NCI-H345 (cell line): ENCODE data around the gene CIROP.

ENCODE experiments used
- DNase-seq: peaks from one replicate; lab custom pipeline; 2025; lab: John Stamatoyannopoulos, UW

CIROP gene

DNA sequence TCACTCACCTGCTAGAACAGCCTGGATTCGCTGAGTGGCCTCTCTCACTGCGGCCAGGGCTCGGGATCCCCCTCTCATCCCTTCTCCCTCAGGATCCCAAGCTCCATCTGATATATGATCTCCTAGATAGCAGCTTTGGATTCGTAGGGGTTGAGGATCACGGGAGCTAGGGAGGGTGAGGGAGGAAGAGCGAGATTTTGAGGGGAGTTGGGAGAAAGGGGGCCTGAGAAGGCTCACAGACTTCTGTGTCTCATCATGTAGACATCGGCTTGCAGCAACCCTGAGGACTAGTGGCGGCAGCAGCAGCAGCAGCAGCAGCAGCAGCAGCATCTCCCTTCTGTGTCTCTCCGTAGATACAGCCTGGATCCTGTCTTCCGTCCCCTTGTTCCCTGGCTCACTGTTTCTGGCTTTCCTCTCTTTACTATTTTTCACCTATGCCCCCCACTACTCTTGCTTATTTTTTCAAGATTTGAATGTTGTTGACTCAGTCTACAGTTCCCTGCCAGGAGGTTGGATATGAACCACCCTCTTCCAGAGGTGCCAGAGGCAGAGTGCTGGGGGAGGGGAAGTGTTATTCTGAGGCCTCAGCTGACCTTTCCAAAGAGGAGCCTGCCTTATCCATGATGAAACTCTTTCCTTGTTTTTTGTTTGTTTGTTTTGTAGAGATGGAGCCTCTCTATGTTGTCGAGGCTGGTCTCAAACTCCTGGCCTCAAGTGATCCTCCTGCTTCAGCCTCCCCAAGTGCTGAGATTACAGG lies at the start of gene CIROP:
Gene CIROP (minus strand): TSS at position 399 of the 757 bp plus-strand sequence. CDS start 69 bp downstream, at position 330.
- no peak for DNase-seq

GRCh38 chr14:23153851-23154796 lies 49.3 kb upstream of the CIROP start:
- no peak for DNase-seq

GRCh38 chr14:23151342-23151741 lies 46.6 kb upstream of the CIROP start:
- no peak for DNase-seq

- DNase-seq, result no peak
Observed at GRCh38 chr14:23149745-23150144, 45.0 kb upstream of the CIROP start.

DNA sequence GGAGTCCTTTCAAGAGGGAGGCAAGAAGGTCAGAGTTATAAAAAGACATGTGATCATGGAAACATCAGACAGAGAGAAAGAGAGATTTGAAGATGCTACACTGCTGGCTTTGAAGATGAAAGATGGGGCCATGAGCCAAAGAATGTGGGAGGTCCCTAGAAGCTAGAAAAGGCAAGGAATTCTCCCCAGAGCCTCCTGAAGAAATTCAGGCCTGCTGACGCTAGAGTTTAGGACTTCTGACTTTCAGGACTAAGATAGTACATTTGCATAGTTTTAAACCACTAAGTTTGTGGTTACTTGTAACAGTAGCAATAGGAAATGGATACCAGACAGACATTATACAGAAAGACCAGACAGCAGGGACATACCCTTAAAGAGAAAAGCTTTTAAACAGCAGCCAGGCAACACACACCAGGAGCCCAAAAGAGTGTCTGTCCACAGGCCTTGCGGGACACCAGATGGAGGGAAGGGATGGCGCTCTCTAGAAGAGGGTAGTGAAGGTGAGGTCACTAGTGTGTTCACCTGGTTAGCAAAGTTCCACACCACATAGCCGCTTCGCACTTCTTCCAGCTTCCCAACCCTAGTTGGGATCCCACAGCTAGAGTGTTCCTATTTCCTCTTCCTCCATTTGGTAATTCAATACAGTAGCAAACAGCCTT lies 43.9 kb upstream of the CIROP start:
- no peak for DNase-seq

- no peak for DNase-seq
Observed at GRCh38 chr14:23147676-23148075, 42.9 kb upstream of the CIROP start.

GRCh38 chr14:23146980-23147379 lies 42.2 kb upstream of the CIROP start:
- DNase-seq, result no peak

- no peak for DNase-seq
Observed at GRCh38 chr14:23146351-23146910, 41.6 kb upstream of the CIROP start.

DNA sequence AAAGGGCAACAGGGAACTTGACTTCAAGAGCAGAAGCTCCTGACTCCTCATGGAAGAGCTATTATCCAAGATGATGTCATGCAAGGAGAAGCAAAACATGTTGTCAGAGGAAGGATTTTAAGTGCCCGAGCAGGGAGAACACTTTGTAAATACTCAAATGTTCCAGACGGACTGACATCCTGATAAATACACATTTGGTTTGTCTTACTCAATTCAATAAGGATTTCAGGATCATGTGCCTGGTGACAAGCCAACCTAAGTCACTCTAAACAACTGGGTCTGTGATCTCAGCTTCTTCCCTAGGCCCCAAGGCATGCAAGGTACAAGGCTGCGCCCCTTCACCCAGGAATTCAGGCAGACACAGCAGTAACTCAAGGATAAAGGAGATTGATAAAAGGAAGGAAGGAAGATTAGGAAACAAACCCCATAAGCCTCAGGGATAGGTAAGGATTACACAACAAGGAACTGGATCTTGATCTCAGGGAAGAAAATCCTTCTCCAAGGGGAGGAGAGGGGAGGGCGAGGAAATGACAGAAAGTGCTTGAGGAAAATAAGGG lies 41.1 kb upstream of the CIROP start:
- no peak for DNase-seq

- no peak for DNase-seq
Observed at GRCh38 chr14:23143911-23144310, 39.1 kb upstream of the CIROP start.

DNA sequence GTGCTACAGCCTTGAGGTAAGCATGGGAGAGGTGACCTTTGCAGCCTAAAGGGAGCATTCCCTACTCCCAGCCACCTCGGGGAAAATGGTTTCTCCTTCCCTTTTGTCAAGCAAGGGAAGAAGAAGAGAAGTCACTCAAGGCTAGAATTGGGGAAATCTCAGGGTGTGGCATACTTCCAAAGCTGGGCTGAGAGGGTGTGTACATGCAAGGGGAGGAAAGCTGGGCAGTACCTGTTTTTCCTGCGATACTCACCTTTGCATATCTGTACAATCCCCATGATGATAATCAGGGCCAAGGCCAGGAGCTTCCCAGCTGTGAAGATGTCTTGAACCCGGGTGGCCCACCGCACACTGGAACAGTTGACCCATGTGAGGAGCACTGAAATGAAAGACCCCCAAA lies 38.0 kb upstream of the CIROP start:
- DNase-seq, result no peak

- peak; percentile 8 for DNase-seq
Observed at GRCh38 chr14:23141706-23142444, 37.1 kb upstream of the CIROP start.

GRCh38 chr14:23140371-23140770 lies 35.6 kb upstream of the CIROP start:
- no peak for DNase-seq

DNA sequence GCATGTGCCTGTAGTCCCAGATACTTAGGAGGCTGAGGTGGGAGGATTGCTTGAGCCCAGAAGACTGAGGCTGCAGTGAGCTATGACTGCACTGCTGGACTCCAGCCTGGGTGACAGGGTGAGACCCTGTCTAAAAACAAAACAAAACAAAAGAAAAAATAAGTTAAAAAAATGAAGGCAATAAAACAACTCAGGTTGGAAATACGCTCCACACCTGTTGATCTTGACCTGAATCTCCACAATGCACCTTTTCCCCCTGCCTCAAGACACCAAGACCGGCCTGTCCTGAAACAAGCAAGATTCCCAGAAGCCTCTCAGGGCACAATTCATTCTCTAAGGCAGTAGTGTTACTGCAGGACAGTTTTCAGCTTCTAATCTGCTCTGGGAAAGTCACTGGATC lies 35.1 kb upstream of the CIROP start:
- DNase-seq, result no peak

DNA sequence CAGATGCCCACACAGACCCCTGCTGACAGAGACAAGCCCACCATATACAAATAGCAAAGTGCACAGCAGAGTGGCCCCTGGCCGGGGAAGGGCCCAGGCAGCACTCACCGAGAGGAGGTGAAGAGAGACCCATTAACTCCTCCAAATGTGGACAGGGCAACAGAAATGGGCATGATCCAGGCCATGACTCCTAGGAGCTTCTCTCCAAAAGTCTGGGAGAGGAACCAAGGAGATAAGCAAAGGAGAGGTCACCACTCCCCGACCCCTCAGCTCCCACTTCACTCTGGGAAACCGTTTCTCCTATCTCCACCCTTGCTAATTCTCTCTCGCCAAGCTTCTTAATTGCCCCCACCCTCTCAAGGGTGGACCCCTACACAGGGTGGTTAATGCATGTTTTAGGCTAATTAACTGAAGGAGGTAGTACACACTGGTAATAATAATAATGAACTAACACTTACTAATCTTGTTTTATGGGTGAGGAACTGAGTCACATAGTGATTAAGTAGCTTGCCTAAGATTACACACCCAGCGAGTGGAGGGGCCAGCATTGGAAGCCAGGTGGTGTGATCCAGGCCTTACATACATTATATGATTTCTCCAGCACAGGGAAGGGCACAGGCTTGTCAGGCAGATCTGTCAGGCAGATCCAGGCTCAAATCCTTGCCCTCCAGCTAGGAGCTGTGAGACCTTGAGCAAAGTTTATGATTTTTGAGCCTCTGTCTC lies 33.2 kb upstream of the CIROP start:
- DNase-seq, result no peak

DNA sequence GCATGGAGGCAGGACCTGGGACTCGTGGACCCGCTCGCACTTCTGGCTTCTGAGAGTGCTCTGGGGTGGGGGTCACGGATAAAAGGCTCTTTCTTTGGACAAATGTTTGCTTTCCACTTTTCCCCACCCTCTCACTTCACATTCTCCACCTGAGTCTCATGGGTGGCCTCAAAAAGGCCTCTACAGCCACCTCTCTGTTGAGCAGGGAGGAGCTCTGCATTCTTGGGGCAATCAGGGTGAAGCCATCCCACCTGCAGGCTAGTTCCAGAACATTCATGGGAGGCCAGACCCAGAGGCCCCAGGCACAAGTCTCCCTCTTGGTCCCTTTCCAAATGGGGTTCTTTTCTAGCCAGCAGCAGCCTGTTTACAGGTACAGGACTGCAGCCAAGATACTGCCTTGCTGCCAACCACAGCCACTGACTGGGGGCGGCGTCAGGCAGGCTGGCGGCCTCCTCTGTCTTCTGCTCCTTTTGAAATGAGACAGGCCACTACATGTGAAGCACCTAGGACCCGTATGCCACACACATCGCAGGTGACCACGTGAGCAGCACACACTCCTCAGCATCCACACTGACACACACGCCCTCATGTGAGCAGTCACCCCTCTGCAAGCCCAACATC lies 32.5 kb upstream of the CIROP start:
- DNase-seq, result no peak

DNA sequence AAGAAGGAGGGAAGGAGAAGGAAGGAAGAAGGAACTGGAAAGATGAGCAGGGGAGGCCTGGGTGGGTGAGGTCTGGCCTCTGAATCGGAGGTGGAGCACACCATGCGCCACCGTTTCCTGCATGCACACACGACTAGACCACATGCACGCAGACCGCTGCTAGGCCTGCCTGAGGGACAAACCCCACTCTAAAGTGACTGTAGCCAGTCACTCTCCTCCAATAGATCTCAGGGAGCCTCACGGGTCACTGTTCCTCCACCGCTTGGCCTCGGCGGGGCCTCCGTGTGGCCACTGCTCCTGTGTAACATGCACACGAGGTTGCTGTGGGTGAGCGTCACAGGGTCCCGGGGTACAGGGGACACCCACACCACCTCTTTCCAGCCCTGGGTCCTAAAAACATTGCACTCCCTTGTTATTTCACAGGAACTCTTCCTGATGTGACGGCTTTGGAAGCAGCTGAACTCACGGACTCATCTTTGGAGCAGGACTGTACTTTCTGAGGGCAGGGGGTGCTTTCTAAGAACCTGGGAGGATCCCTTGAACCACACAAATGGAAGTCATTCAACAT lies 31.9 kb upstream of the CIROP start:
- no peak for DNase-seq

DNA sequence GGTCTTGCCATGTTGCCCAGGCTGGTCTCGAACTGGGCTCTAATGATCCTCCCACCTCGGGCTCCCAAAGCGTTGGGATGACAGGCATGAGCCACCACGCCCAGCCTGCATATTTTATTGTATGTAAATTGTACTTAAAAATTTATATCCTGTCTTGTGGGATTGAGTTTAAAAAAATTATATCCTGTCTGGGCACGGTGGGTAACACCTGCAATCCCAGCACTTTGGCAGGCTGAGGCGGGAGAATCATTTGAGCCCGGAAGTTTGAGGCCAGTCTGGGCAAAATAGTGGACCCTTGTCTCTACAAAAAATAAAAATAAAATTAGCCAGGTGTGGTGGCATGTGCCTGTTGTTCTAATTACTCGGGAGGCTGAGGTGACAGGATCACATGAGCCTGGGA lies 28.2 kb upstream of the CIROP start:
- DNase-seq, result no peak

GRCh38 chr14:23131482-23131881 lies 26.7 kb upstream of the CIROP start:
- DNase-seq, result no peak

- DNase-seq, result no peak
Observed at GRCh38 chr14:23130871-23131270, 26.1 kb upstream of the CIROP start.
